ENCODE data around the gene SH3GLB1.

GRCh38 chr1:86773341-86774288, 69.2 kb downstream of the SH3GLB1 start:
- TF ChIP-seq SIN3A (IDR thresholded peaks at IDR 0.05; ENCODE audit: low read depth) (no peak), EZH2phosphoT487 (IDR thresholded peaks at IDR 0.05; ENCODE audit: borderline replicate concordance) (no peak), ATF3 (IDR thresholded peaks at IDR 0.05) (no peak), ZNF274 (IDR thresholded peaks at IDR 0.05; ENCODE audit: low read depth, low read length) (no peak), POLR2A (IDR thresholded peaks at IDR 0.05; ENCODE audit: borderline replicate concordance, extremely low read depth, insufficient read depth, insufficient read length) (no peak), SP1 (IDR thresholded peaks at IDR 0.05; ENCODE audit: low read depth) (no peak)
- TF ChIP-seq, protein P1, sequence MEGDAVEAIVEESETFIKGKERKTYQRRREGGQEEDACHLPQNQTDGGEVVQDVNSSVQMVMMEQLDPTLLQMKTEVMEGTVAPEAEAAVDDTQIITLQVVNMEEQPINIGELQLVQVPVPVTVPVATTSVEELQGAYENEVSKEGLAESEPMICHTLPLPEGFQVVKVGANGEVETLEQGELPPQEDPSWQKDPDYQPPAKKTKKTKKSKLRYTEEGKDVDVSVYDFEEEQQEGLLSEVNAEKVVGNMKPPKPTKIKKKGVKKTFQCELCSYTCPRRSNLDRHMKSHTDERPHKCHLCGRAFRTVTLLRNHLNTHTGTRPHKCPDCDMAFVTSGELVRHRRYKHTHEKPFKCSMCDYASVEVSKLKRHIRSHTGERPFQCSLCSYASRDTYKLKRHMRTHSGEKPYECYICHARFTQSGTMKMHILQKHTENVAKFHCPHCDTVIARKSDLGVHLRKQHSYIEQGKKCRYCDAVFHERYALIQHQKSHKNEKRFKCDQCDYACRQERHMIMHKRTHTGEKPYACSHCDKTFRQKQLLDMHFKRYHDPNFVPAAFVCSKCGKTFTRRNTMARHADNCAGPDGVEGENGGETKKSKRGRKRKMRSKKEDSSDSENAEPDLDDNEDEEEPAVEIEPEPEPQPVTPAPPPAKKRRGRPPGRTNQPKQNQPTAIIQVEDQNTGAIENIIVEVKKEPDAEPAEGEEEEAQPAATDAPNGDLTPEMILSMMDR (IDR thresholded peaks at IDR 0.05 in 2 of 3, conservative IDR thresholded peaks at IDR 0.05 in 1 of 3; ENCODE audit: borderline replicate concordance in 1 of 3, insufficient read depth in 1 of 3, low read depth in 2 of 3, low read length in 2 of 3), result no peak
- TF ChIP-seq, protein P2, sequence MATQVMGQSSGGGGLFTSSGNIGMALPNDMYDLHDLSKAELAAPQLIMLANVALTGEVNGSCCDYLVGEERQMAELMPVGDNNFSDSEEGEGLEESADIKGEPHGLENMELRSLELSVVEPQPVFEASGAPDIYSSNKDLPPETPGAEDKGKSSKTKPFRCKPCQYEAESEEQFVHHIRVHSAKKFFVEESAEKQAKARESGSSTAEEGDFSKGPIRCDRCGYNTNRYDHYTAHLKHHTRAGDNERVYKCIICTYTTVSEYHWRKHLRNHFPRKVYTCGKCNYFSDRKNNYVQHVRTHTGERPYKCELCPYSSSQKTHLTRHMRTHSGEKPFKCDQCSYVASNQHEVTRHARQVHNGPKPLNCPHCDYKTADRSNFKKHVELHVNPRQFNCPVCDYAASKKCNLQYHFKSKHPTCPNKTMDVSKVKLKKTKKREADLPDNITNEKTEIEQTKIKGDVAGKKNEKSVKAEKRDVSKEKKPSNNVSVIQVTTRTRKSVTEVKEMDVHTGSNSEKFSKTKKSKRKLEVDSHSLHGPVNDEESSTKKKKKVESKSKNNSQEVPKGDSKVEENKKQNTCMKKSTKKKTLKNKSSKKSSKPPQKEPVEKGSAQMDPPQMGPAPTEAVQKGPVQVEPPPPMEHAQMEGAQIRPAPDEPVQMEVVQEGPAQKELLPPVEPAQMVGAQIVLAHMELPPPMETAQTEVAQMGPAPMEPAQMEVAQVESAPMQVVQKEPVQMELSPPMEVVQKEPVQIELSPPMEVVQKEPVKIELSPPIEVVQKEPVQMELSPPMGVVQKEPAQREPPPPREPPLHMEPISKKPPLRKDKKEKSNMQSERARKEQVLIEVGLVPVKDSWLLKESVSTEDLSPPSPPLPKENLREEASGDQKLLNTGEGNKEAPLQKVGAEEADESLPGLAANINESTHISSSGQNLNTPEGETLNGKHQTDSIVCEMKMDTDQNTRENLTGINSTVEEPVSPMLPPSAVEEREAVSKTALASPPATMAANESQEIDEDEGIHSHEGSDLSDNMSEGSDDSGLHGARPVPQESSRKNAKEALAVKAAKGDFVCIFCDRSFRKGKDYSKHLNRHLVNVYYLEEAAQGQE (IDR thresholded peaks at IDR 0.05; ENCODE audit: low read depth), result no peak
